ENCODE data around the gene LEMD1.
"Not testable (repeated sequence)": the region's sequence is repeated elsewhere in the genome, so short reads cannot be mapped to it uniquely, and the experiment has no call there.

LEMD1 gene

GRCh38 chr1:205368478-205368877 is 53.4 kb downstream of the LEMD1 start:
- Histone ChIP-seq H3K27me3 (replicated peaks; ENCODE audit: insufficient read depth, low read length) (no peaks in the 10 kb centered on the region), H2AFZ (ENCODE audit: low read length) (no peak overlapping the region), H3K9ac (ENCODE audit: low read length) (no peak overlapping the region), H3K4me3 (ENCODE audit: low read length) (no peak overlapping the region), H3K79me2 (ENCODE audit: low read length) (no peaks in the 10 kb centered on the region), H3F3A (ENCODE audit: insufficient read depth, low read length) (no peaks in the 10 kb centered on the region), H3K27ac (ENCODE audit: low read length) (no peak overlapping the region), H3K4me2 (ENCODE audit: low read depth, low read length) (no peak overlapping the region), H3K9me2 (replicated peaks; ENCODE audit: insufficient read depth, low read length) (no peaks in the 10 kb centered on the region), H3K9me3 (replicated peaks; ENCODE audit: insufficient read depth, low read length) (no peaks in the 10 kb centered on the region), H3K36me3 (replicated peaks; ENCODE audit: insufficient read depth, low read length) (no peaks in the 10 kb centered on the region), H4K20me1 (ENCODE audit: insufficient read depth, low read length) (no peaks in the 10 kb centered on the region), H3K4me1 (ENCODE audit: low read length) (no peaks in the 10 kb centered on the region)
- no peak for TF ChIP-seq EZH2phosphoT487 (IDR thresholded peaks at IDR 0.05; ENCODE audit: low read length)
- no peak for TF ChIP-seq CTCF (IDR thresholded peaks at IDR 0.05; ENCODE audit: low read length)
- TF ChIP-seq EZH2 (optimal IDR thresholded peaks at IDR 0.05; ENCODE audit: low read depth, low read length) = no peak
- no peak for DNase-seq

GRCh38 chr1:205365945-205366463 is 55.9 kb downstream of the LEMD1 start:
- H3K9me3 ChIP-seq (replicated peaks; ENCODE audit: insufficient read depth, low read length) = no peaks in the 10 kb centered on the region
- no peak overlapping the region for H3K27ac ChIP-seq (ENCODE audit: low read length)
- H3K36me3 ChIP-seq (replicated peaks; ENCODE audit: insufficient read depth, low read length) = no peaks in the 10 kb centered on the region
- H3K9me2 ChIP-seq (replicated peaks; ENCODE audit: insufficient read depth, low read length) = no peaks in the 10 kb centered on the region
- H3K4me3 ChIP-seq (ENCODE audit: low read length) = no peak overlapping the region
- H3K79me2 ChIP-seq (ENCODE audit: low read length) = no peaks in the 10 kb centered on the region
- no peak overlapping the region for H2AFZ ChIP-seq (ENCODE audit: low read length)
- no peaks in the 10 kb centered on the region for H3K27me3 ChIP-seq (replicated peaks; ENCODE audit: insufficient read depth, low read length)
- TF ChIP-seq EZH2phosphoT487 (IDR thresholded peaks at IDR 0.05; ENCODE audit: low read length) (no peak), EZH2 (optimal IDR thresholded peaks at IDR 0.05; ENCODE audit: low read depth, low read length) (no peak), CTCF (IDR thresholded peaks at IDR 0.05; ENCODE audit: low read length) (no peak)
- H3K9ac ChIP-seq (ENCODE audit: low read length) = no peak overlapping the region
- H3K4me1 ChIP-seq (ENCODE audit: low read length) = no peaks in the 10 kb centered on the region
- no peak for DNase-seq
- no peaks in the 10 kb centered on the region for H4K20me1 ChIP-seq (ENCODE audit: insufficient read depth, low read length)
- H3F3A ChIP-seq (ENCODE audit: insufficient read depth, low read length) = no peaks in the 10 kb centered on the region
- H3K4me2 ChIP-seq (ENCODE audit: low read depth, low read length) = no peak overlapping the region

- not testable (repeated sequence) for H3K9ac ChIP-seq (ENCODE audit: low read length); H3K9me2 ChIP-seq (replicated peaks; ENCODE audit: insufficient read depth, low read length); H3K27me3 ChIP-seq (replicated peaks; ENCODE audit: insufficient read depth, low read length); H3K36me3 ChIP-seq (replicated peaks; ENCODE audit: insufficient read depth, low read length); H3K9me3 ChIP-seq (replicated peaks; ENCODE audit: insufficient read depth, low read length); H3K79me2 ChIP-seq (ENCODE audit: low read length); H2AFZ ChIP-seq (ENCODE audit: low read length); H3K4me3 ChIP-seq (ENCODE audit: low read length); H3K4me1 ChIP-seq (ENCODE audit: low read length); DNase-seq; H3K27ac ChIP-seq (ENCODE audit: low read length); H3F3A ChIP-seq (ENCODE audit: insufficient read depth, low read length); H3K4me2 ChIP-seq (ENCODE audit: low read depth, low read length); H4K20me1 ChIP-seq (ENCODE audit: insufficient read depth, low read length)
Measured at GRCh38 chr1:205365086-205365485, 56.8 kb downstream of the LEMD1 start.

- no peak overlapping the region for H3K4me3 ChIP-seq (ENCODE audit: low read length)
- no peaks in the 10 kb centered on the region for H3K79me2 ChIP-seq (ENCODE audit: low read length)
- no peaks in the 10 kb centered on the region for H3K4me1 ChIP-seq (ENCODE audit: low read length)
- no peaks in the 10 kb centered on the region for H3K9me2 ChIP-seq (replicated peaks; ENCODE audit: insufficient read depth, low read length)
- H3K27me3 ChIP-seq (replicated peaks; ENCODE audit: insufficient read depth, low read length) = no peaks in the 10 kb centered on the region
- no peak overlapping the region for H3K27ac ChIP-seq (ENCODE audit: low read length)
- H3K4me2 ChIP-seq (ENCODE audit: low read depth, low read length) = no peak overlapping the region
- H3K9me3 ChIP-seq (replicated peaks; ENCODE audit: insufficient read depth, low read length) = no peaks in the 10 kb centered on the region
- H4K20me1 ChIP-seq (ENCODE audit: insufficient read depth, low read length) = no peaks in the 10 kb centered on the region
- H2AFZ ChIP-seq (ENCODE audit: low read length) = no peak overlapping the region
- no peak overlapping the region for H3K9ac ChIP-seq (ENCODE audit: low read length)
- H3F3A ChIP-seq (ENCODE audit: insufficient read depth, low read length) = no peaks in the 10 kb centered on the region
- no peak for DNase-seq
- TF ChIP-seq CTCF (IDR thresholded peaks at IDR 0.05; ENCODE audit: low read length) (no peak), EZH2phosphoT487 (IDR thresholded peaks at IDR 0.05; ENCODE audit: low read length) (no peak), EZH2 (optimal IDR thresholded peaks at IDR 0.05; ENCODE audit: low read depth, low read length) (no peak)
- H3K36me3 ChIP-seq (replicated peaks; ENCODE audit: insufficient read depth, low read length) = no peaks in the 10 kb centered on the region
Measured at GRCh38 chr1:205360891-205361290, 61.0 kb downstream of the LEMD1 start.
